Ascending aorta (tissue), 2 donors: ENCODE results near the gene PBLD. TPM values are rescaled to one million over a fixed set of nuclear protein-coding genes. Genes with fewer than 3 reads are reported as not detected.

Experiments used
- DNase-seq, 2 donors: peaks; one replicate each; pipeline ENCODE4 v3.0.0-alpha.2; 2019; ENCODE audit warnings: low spot score in 2 of 2
- H3K27ac ChIP-seq, 2 donors: fragments of 200-600 bp; sonication (generic); one replicate each; pipeline ENCODE4 v1.5.1; 2016 to 2017; ENCODE audit warnings: mild to moderate bottlenecking in 1 of 2
- H3K27me3 ChIP-seq: fragments of 200-600 bp; sonication (generic); one replicate; pipeline ENCODE4 v1.5.1; 2017
- H3K36me3 ChIP-seq, 2 donors: fragments of 200-600 bp; sonication (generic); one replicate each; pipeline ENCODE4 v1.5.1; 2016
- H3K4me1 ChIP-seq, 2 donors: fragments of 200-600 bp; sonication (generic); one replicate each; pipeline ENCODE4 v1.5.1; 2016 to 2017; ENCODE audit warnings: mild to moderate bottlenecking in 1 of 2
- H3K4me3 ChIP-seq, 2 donors: fragments of 200-600 bp; sonication (generic); one replicate each; pipeline ENCODE4 v1.5.1; 2016 to 2017; ENCODE audit warnings: mild to moderate bottlenecking in 1 of 2
- H3K9me3 ChIP-seq, 2 donors: fragments of 200-600 bp; sonication (generic); one replicate each; pipeline ENCODE4 v1.5.1; 2016
- intact Hi-C: fragments of 100-400 bp; cut with DNase I; formaldehyde crosslinking; loops from one replicate; pipeline ENCODE4 v1.15.1; 2023
- total RNA-seq: library from RNA; depleted of rRNA; stranded (reverse); fragments of >200 nt; gene quantifications from one replicate; pipeline ENCODE4 v1.1.0, GENCODE V29; 2016
- TF ChIP-seq, protein P1 (sequence below), 3 experiments: fragments of 200-600 bp in 2 of 3; fragments of 450-650 bp in 1 of 3; sonication (generic) in 2 of 3; IDR thresholded peaks; one replicate each; pipeline ENCODE4 v1.5.1; 2016 to 2019; ENCODE audit warnings: antibody characterized with exemption in 3 of 3, mild to moderate bottlenecking in 1 of 3, moderate library complexity in 1 of 3

Gene PBLD
- total RNA-seq, 1 donor from 2014 or later = 0.32 TPM

DNA sequence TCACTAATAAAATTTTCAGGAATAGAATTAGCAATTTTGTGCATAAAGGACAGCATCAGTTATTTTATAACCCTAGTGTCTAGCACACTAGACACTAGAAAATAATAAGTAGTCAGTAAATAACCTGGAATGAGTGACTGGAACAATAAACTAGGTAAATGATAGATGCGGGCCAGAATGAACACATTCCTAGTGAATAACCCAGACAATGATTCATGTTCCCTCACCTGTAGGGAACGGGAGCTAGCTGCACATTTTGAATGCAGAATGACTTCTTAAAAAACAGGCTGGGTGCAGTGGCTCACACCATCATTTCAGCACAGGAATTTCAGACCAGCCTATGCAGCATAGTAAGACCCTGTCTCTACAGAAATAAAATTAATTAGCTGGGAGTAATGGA, 97.6 kb downstream of the PBLD start:
- no peaks in the 10 kb centered on the region for H3K27me3 ChIP-seq
- no peaks in the 10 kb centered on the region for H3K36me3 ChIP-seq
- H3K4me1 ChIP-seq = peaks cover 0 to 2% of the 10 kb centered on the region in 2 donors
- H3K27ac ChIP-seq = no peak overlapping the region
- no peak overlapping the region for H3K4me3 ChIP-seq
- TF ChIP-seq, protein P1, sequence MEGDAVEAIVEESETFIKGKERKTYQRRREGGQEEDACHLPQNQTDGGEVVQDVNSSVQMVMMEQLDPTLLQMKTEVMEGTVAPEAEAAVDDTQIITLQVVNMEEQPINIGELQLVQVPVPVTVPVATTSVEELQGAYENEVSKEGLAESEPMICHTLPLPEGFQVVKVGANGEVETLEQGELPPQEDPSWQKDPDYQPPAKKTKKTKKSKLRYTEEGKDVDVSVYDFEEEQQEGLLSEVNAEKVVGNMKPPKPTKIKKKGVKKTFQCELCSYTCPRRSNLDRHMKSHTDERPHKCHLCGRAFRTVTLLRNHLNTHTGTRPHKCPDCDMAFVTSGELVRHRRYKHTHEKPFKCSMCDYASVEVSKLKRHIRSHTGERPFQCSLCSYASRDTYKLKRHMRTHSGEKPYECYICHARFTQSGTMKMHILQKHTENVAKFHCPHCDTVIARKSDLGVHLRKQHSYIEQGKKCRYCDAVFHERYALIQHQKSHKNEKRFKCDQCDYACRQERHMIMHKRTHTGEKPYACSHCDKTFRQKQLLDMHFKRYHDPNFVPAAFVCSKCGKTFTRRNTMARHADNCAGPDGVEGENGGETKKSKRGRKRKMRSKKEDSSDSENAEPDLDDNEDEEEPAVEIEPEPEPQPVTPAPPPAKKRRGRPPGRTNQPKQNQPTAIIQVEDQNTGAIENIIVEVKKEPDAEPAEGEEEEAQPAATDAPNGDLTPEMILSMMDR (IDR thresholded peaks at IDR 0.05) = no peak
- DNase-seq = no peak
- intact Hi-C loops = no loop called here
- no peaks in the 10 kb centered on the region for H3K9me3 ChIP-seq

DNA sequence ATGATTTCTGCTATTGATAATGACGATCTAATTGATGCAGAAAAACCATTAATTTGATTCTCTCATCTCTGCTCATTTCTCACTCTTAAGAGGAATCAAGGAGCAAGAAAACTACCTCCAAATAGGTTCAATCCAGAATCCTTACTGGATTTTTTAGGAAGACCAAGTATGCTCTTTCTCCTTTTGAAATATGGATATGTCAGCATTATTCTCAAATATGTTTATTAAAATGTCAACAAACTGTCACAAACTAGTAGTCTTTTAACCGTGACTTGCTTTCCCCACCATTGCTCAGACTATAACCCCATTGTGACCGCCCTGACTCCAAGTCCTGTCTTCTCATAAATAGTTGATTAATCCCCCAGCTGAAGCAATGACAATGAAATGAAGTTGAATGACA, 99.7 kb downstream of the PBLD start:
- no peak for DNase-seq
- Histone ChIP-seq H3K4me3 (no peak overlapping the region), H3K9me3 (no peaks in the 10 kb centered on the region), H3K4me1 (peaks cover 0 to 2% of the 10 kb centered on the region in 2 donors), H3K36me3 (no peaks in the 10 kb centered on the region), H3K27me3 (no peaks in the 10 kb centered on the region), H3K27ac (no peak overlapping the region)
- TF ChIP-seq, protein P1 (IDR thresholded peaks at IDR 0.05) = no peak
- intact Hi-C loops = no loop called here

Other genes starting within 250 kb of the PBLD start
- gene MYPN, start 223.4 kb downstream of the PBLD start, total RNA-seq = not detected
- gene ATOH7, start 100.8 kb downstream of the PBLD start, total RNA-seq = not detected
- gene HNRNPH3, start 864 bp downstream of the PBLD start, total RNA-seq = 12.6 TPM
- 7.5 TPM for gene RUFY2, start 74.3 kb upstream of the PBLD start, total RNA-seq
- 1.4 TPM for gene DNA2, start 139.0 kb upstream of the PBLD start, total RNA-seq
- gene SLC25A16, start 194.6 kb upstream of the PBLD start, total RNA-seq = 9.5 TPM
- gene TET1, start 227.4 kb upstream of the PBLD start, total RNA-seq = 3.9 TPM